ENCODE results near the gene ORM1. TPM values are rescaled to one million over a fixed set of nuclear protein-coding genes. Genes with fewer than 3 reads are reported as not detected.

ORM1 gene
- total RNA-seq, 6 experiments from 2014 or later, result 11,577 to 28,471 (median 22,756) TPM

- Histone ChIP-seq H3K27me3 (no peaks in the 10 kb centered on the region), H3K4me1 (peaks cover 0 to 16% (median 7%) of the 10 kb centered on the region in 4 donors), H3K4me3 (no peak overlapping the region), H3K27ac (peak overlapping the region in 1 of 3 donors; percentile 14), H3K36me3 (peaks cover 0 to 14% (median under 1%) of the 10 kb centered on the region in 4 donors), H3K9me3 (no peaks in the 10 kb centered on the region)
- no peak for ATAC-seq
- TF ChIP-seq POLR2A (IDR thresholded peaks at IDR 0.05) (no peak), CTCF (IDR thresholded peaks at IDR 0.05) (no peak)
- 96% methylated on average over 4 of the region's 6 CpGs for WGBS (ENCODE audit: insufficient coverage, low coverage, low lambda C conversion rate, missing lambda C conversion rate)
- intact Hi-C loops (cut with DNase I), result no loop called here
- peak in 1 of 3 donors; percentile 46 for DNase-seq
These were observed 47.5 kb downstream of the ORM1 start for GRCh38 chr9:114370251-114370967.

GRCh38 chr9:114370968-114371320 lies 48.0 kb downstream of the ORM1 start:
- peak overlapping the region in 1 of 3 donors; percentile 14 for H3K27ac ChIP-seq
- peak in 1 of 3 donors; percentile 54 for DNase-seq
- peaks cover 0 to 11% (median 2%) of the 10 kb centered on the region in 4 donors for H3K4me1 ChIP-seq
- WGBS (ENCODE audit: insufficient coverage, low coverage, low lambda C conversion rate, missing lambda C conversion rate), result no CpG with 5 or more reads among the region's 4 CpGs
- no peaks in the 10 kb centered on the region for H3K27me3 ChIP-seq
- no peak for TF ChIP-seq POLR2A (IDR thresholded peaks at IDR 0.05)
- intact Hi-C loops (cut with DNase I), result no loop called here
- no peaks in the 10 kb centered on the region for H3K9me3 ChIP-seq
- ATAC-seq, result no peak
- no peak overlapping the region for H3K4me3 ChIP-seq
- H3K36me3 ChIP-seq, result peaks cover 0 to 14% (median under 1%) of the 10 kb centered on the region in 4 donors

GRCh38 chr9:114371343-114371944 lies 48.5 kb downstream of the ORM1 start:
- Histone ChIP-seq H3K27ac (peak overlapping the region in 2 of 3 donors; percentile 38 to 47), H3K9me3 (no peaks in the 10 kb centered on the region), H3K36me3 (peaks cover 0 to 14% (median under 1%) of the 10 kb centered on the region in 4 donors), H3K27me3 (no peaks in the 10 kb centered on the region), H3K4me1 (peaks cover 0 to 7% (median 0%) of the 10 kb centered on the region in 4 donors), H3K4me3 (no peak overlapping the region)
- WGBS (ENCODE audit: insufficient coverage, low coverage, low lambda C conversion rate, missing lambda C conversion rate), result no CpG with 5 or more reads among the region's 7 CpGs
- no peak for DNase-seq
- intact Hi-C loops (cut with DNase I), result no loop called here
- no peak for TF ChIP-seq CTCF (IDR thresholded peaks at IDR 0.05)
- no peak for TF ChIP-seq POLR2A (IDR thresholded peaks at IDR 0.05)
- ATAC-seq, result no peak

- TF ChIP-seq POLR2A (IDR thresholded peaks at IDR 0.05) (no peak), CTCF (IDR thresholded peaks at IDR 0.05) (no peak)
- peak; percentile 36 to 55 (median 37) for ATAC-seq
- H3K4me3 ChIP-seq, result no peak overlapping the region
- DNase-seq, result peak in 1 of 3 donors; percentile 59
- 69% methylated on average over 5 of the region's 14 CpGs for WGBS (ENCODE audit: insufficient coverage, low coverage, low lambda C conversion rate, missing lambda C conversion rate)
- no peaks in the 10 kb centered on the region for H3K27me3 ChIP-seq
- peaks cover 0 to 7% (median 0%) of the 10 kb centered on the region in 4 donors for H3K4me1 ChIP-seq
- no peaks in the 10 kb centered on the region for H3K9me3 ChIP-seq
- H3K36me3 ChIP-seq, result peaks cover 0 to 19% (median 2%) of the 10 kb centered on the region in 4 donors
- intact Hi-C loops (cut with DNase I), result no loop called here
- peak overlapping the region; percentile 21 to 47 (median 38) for H3K27ac ChIP-seq
These were observed 49.3 kb downstream of the ORM1 start for GRCh38 chr9:114371973-114372917.

Measured in right lobe of liver (tissue), 6 donors.